Measurements from ENCODE around the gene SAMD11. TPM values are rescaled to one million over a fixed set of nuclear protein-coding genes. Genes with fewer than 3 reads are reported as not detected.

Gene SAMD11
- total RNA-seq, 1 donor from 2014 or later, result 13.9 TPM

GRCh38 chr1:916173-917075 is 7.3 kb upstream of the SAMD11 start:
- no peak for DNase-seq (ENCODE audit: low spot score)

DNA sequence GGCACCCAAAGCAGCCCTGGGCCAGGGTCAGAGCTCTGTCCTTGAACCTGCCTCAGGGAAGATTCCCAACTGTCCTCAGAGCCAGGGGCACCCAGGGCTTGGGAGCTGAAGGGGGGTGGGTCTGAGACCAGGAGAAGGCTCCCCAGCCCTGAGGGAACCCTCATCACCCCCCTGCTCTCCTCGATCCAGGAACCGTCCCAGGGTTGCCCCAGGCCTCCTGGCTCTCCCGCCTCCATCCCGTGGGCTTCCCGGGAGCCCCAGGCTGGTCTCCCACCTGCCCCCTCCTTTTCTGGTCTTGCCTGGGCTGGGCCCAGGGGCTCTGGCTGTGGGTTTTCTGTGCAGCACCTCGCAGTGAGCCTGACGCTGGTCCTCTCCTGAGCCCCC is 6.7 kb upstream of the SAMD11 start:
- no peak for DNase-seq (ENCODE audit: low spot score)

GRCh38 chr1:917466-918091 is 6.1 kb upstream of the SAMD11 start:
- DNase-seq (ENCODE audit: low spot score), result no peak

GRCh38 chr1:918353-918752 is 5.4 kb upstream of the SAMD11 start:
- DNase-seq (ENCODE audit: low spot score), result no peak

- no peak for DNase-seq (ENCODE audit: low spot score)
Measured at GRCh38 chr1:918843-919242, 4.9 kb upstream of the SAMD11 start.

GRCh38 chr1:919271-919872 is 4.4 kb upstream of the SAMD11 start:
- DNase-seq (ENCODE audit: low spot score), result no peak

GRCh38 chr1:920010-920409 is 3.7 kb upstream of the SAMD11 start:
- no peak for DNase-seq (ENCODE audit: low spot score)

DNA sequence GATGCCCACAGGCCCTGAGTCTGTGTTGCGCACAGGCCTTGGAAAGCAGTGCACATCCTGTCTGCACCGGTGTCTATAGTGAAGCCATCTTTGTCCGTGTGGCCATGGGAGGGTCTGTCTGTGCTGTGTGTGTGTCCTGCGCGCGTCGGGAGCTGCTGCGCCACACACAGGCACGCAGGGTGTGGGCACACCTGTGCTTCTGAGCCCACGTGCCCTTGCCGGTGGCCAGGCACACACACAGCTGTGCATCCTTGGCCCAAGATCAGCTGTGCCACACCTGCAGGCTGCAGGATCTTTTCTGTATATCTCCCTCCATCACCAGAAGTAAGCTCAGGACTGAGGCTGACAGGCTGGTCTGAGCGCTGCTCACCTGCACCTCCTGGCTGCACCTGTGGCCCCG is 3.2 kb upstream of the SAMD11 start:
- DNase-seq (ENCODE audit: low spot score), result no peak

- DNase-seq (ENCODE audit: low spot score), result no peak
Measured at GRCh38 chr1:921011-921837, 2.5 kb upstream of the SAMD11 start.

DNA sequence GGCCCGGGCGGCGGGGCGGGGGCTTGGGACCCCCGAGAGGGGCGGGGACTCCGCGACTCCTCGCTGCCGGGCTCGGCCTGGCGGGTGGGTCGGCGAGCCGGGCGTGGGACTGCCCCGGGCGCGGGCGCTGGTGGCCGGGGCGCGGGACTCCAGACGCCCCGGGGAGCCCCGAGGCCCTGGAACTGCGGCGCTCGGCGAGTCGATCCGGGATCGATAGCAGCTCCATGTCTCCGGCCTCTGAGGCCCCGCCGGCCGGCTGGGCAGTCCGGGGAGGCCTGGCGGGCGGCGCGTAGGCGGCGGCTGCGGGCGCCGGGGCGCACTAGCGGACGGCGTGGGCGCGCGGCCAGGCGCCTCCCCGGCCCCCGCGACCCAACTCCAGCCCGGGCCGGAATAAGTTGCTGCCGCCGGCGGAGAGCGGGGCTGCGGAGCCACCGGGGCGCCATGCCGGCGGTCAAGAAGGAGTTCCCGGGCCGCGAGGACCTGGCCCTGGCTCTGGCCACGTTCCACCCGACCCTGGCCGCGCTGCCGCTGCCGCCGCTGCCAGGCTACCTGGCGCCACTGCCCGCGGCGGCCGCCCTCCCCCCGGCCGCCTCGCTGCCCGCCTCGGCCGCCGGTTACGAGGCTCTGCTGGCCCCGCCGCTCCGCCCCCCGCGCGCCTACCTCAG is 400 bp downstream of the SAMD11 start:
- no peak for DNase-seq (ENCODE audit: low spot score)

- no peak for DNase-seq (ENCODE audit: low spot score)
Measured at GRCh38 chr1:924656-925560, 1.2 kb downstream of the SAMD11 start.

GRCh38 chr1:925561-926421 is 2.1 kb downstream of the SAMD11 start:
- DNase-seq (ENCODE audit: low spot score), result no peak

DNA sequence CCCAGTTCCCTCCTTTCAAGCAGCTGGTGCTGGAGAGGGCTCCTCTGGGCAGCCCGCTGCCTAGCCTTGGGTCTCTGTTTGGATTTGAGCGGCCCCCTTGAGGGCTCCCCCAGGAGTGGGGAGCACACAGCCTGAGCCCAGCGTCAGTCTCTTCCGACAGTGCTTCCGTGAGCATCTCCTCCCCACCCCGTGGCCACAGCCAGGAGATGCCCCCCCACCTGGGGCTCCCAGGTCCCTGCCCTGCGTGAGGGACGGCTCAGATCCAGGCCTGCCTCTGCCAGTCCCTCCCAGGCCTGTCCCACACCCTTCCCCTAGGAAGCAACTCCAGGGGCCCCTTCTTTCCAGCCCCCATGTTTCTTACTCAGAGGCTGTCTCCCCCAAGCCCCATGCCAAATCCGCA is 3.5 kb downstream of the SAMD11 start:
- DNase-seq (ENCODE audit: low spot score), result no peak

DNA sequence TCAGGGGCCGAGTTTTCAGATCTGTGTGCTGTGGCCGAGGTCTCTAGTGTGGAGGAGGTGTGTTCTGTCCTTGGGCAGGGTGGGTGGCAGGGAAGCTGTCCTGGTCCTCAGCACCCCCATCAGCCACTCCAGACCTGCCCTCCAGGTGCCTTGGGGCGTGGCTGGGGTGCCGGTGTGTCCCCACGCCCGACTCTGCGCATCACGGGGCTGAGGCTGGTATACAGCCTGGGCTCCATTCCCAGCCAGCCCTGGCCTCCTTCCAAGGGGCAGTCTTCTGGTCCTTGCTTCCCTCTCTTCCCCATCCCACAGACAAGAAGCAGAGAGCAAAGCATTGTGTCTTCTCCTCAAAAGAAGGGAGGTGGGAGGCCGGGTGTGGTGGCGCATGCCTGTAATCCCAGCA is 4.0 kb downstream of the SAMD11 start:
- DNase-seq (ENCODE audit: low spot score), result no peak

- DNase-seq (ENCODE audit: low spot score), result no peak
Measured at GRCh38 chr1:928825-929661, 5.3 kb downstream of the SAMD11 start.

- no peak for DNase-seq (ENCODE audit: low spot score)
Measured at GRCh38 chr1:929712-930632, 6.2 kb downstream of the SAMD11 start.

DNA sequence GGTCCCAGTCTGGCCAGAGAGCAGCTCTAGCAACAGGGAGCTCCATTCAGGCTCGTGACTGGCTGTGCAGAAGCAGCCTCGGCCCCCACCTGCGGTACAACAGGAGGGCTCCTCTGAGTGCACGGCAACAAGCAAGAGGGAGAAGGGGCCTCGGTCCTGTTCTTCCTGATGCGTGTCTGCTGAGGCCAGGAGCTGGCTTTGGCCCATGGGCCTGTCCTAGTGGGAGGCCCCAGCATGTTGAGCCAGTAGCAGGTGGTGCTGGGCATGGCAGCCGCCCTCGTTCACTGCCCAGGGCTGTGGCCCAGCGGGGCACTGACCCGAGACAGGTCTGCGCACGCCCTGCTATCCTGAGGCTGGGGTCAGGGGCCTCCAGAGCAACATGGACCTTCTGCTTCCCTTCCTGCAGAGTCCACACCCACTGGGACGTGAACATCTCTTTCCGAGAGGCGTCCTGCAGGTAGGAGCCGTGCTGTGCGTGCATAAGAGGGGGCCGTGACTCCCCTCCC is 7.0 kb downstream of the SAMD11 start:
- no peak for DNase-seq (ENCODE audit: low spot score)
